Stimulated activated naive B cell treated with anti-CD40 and anti-IgM and Interleukin-4, amounts not matched to agents 10 μg/mL and 1 μg/mL and 100 μg/mL, for 72 hours (primary cell): Measurements from ENCODE around the gene SRRM3.
A peak's percentile ranks its signal among the peaks of the same experiment; 100 is the strongest.
"Not testable (repeated sequence)": the region's sequence is repeated elsewhere in the genome, so short reads cannot be mapped to it uniquely, and the experiment has no call there.

Source experiments
- ATAC-seq, 2 donors: fragments of 150-1000 bp; cut with Tn5 transposase; replicated peaks; 2 replicates each; pipeline ENCODE4 v1.10.0; 2021; ENCODE audit warnings: moderate library complexity in 1 of 2
- DNase-seq: peaks from one replicate; pipeline ENCODE4 v3.0.0; 2021
- H3K27ac Mint-ChIP-seq: one replicate; pipeline ENCODE4 v1.8.0; 2022; ENCODE audit warnings: mild to moderate bottlenecking, mixed read lengths
- H3K27me3 Mint-ChIP-seq, 2 donors: one replicate each; pipeline ENCODE4 v1.8.0; 2022; ENCODE audit warnings: mixed read lengths in 2 of 2
- H3K36me3 Mint-ChIP-seq, 2 donors: one replicate each; pipeline ENCODE4 v1.8.0; 2022; ENCODE audit warnings: mixed read lengths in 2 of 2, mild to moderate bottlenecking in 1 of 2
- H3K4me1 Mint-ChIP-seq, 2 donors: one replicate each; pipeline ENCODE4 v1.8.0; 2022; ENCODE audit warnings: mixed read lengths in 2 of 2, mild to moderate bottlenecking in 1 of 2
- H3K4me3 Mint-ChIP-seq, 2 donors: one replicate each; pipeline ENCODE4 v1.8.0; 2022; ENCODE audit warnings: mild to moderate bottlenecking in 2 of 2, mixed read lengths in 2 of 2, moderate library complexity in 1 of 2
- H3K9me3 Mint-ChIP-seq, 2 donors: one replicate each; pipeline ENCODE4 v1.8.0; 2022; ENCODE audit warnings: mixed read lengths in 2 of 2, mild to moderate bottlenecking in 1 of 2

SRRM3 gene

GRCh38 chr7:76308874-76309273 lies 107.2 kb downstream of the SRRM3 start:
- not testable (repeated sequence) for H3K4me3 Mint-ChIP-seq, H3K36me3 Mint-ChIP-seq, H3K4me1 Mint-ChIP-seq, ATAC-seq, DNase-seq, H3K9me3 Mint-ChIP-seq, H3K27ac Mint-ChIP-seq, H3K27me3 Mint-ChIP-seq

- not testable (repeated sequence) for H3K4me3 Mint-ChIP-seq, H3K27ac Mint-ChIP-seq, H3K27me3 Mint-ChIP-seq, ATAC-seq, DNase-seq, H3K4me1 Mint-ChIP-seq, H3K36me3 Mint-ChIP-seq, H3K9me3 Mint-ChIP-seq
Measured at GRCh38 chr7:76309341-76310101, 107.8 kb downstream of the SRRM3 start.

GRCh38 chr7:76310102-76310957 lies 108.6 kb downstream of the SRRM3 start:
- no peak overlapping the region for H3K27ac Mint-ChIP-seq
- H3K36me3 Mint-ChIP-seq, result no peaks in the 10 kb centered on the region
- DNase-seq (no peak), ATAC-seq (no peak)
- peaks cover 6 to 10% of the 10 kb centered on the region in 2 donors for H3K4me1 Mint-ChIP-seq
- no peaks in the 10 kb centered on the region for H3K9me3 Mint-ChIP-seq
- H3K4me3 Mint-ChIP-seq, result no peak overlapping the region
- no peaks in the 10 kb centered on the region for H3K27me3 Mint-ChIP-seq

- not testable (repeated sequence) for DNase-seq, H3K4me3 Mint-ChIP-seq, H3K27ac Mint-ChIP-seq, H3K9me3 Mint-ChIP-seq, H3K27me3 Mint-ChIP-seq, H3K36me3 Mint-ChIP-seq, ATAC-seq
- peaks cover 6 to 12% of the 10 kb centered on the region in 2 donors for H3K4me1 Mint-ChIP-seq
Measured at GRCh38 chr7:76311838-76312237, 110.1 kb downstream of the SRRM3 start.

- H3K4me3 Mint-ChIP-seq, result peak overlapping the region; percentile 18 to 67
- ATAC-seq, result peak; percentile 49 to 56
- peaks cover 21 to 33% of the 10 kb centered on the region in 2 donors for H3K4me1 Mint-ChIP-seq
- no peaks in the 10 kb centered on the region for H3K9me3 Mint-ChIP-seq
- peaks cover 0 to 2% of the 10 kb centered on the region in 2 donors for H3K36me3 Mint-ChIP-seq
- H3K27me3 Mint-ChIP-seq, result no peaks in the 10 kb centered on the region
- DNase-seq, result peak; percentile 88
- H3K27ac Mint-ChIP-seq, result peak overlapping the region; percentile 87
Measured at GRCh38 chr7:76314042-76314721, 112.5 kb downstream of the SRRM3 start.

- not testable (repeated sequence) for ATAC-seq, DNase-seq, H3K4me3 Mint-ChIP-seq, H3K9me3 Mint-ChIP-seq, H3K36me3 Mint-ChIP-seq, H3K27me3 Mint-ChIP-seq, H3K27ac Mint-ChIP-seq
- H3K4me1 Mint-ChIP-seq, result peaks cover 21 to 36% of the 10 kb centered on the region in 2 donors
Measured at GRCh38 chr7:76314740-76315139, 113.0 kb downstream of the SRRM3 start.

GRCh38 chr7:76315364-76315763 lies 113.7 kb downstream of the SRRM3 start:
- H3K36me3 Mint-ChIP-seq, result peaks cover 2 to 3% of the 10 kb centered on the region in 2 donors
- no peak overlapping the region for H3K27ac Mint-ChIP-seq
- H3K4me1 Mint-ChIP-seq, result peaks cover 23 to 42% of the 10 kb centered on the region in 2 donors
- ATAC-seq, result no peak
- no peak for DNase-seq
- no peaks in the 10 kb centered on the region for H3K9me3 Mint-ChIP-seq
- no peaks in the 10 kb centered on the region for H3K27me3 Mint-ChIP-seq
- no peak overlapping the region for H3K4me3 Mint-ChIP-seq

- Mint-ChIP-seq H3K4me1 (peaks cover 23 to 44% of the 10 kb centered on the region in 2 donors), H3K36me3 (peaks cover 7 to 14% of the 10 kb centered on the region in 2 donors), H3K9me3 (no peaks in the 10 kb centered on the region), H3K27me3 (no peaks in the 10 kb centered on the region), H3K4me3 (peak overlapping the region; percentile 93 to 94), H3K27ac (peak overlapping the region; percentile 98)
- no peak for DNase-seq
- ATAC-seq, result no peak
Measured at GRCh38 chr7:76316984-76317781, 115.5 kb downstream of the SRRM3 start.

- peak; percentile 94 for DNase-seq
- Mint-ChIP-seq H3K9me3 (no peaks in the 10 kb centered on the region), H3K36me3 (peaks cover 7 to 18% of the 10 kb centered on the region in 2 donors), H3K27me3 (no peaks in the 10 kb centered on the region), H3K4me1 (peaks cover 23 to 44% of the 10 kb centered on the region in 2 donors), H3K4me3 (peak overlapping the region; percentile 93 to 94), H3K27ac (peak overlapping the region; percentile 98)
- peak; percentile 91 to 95 for ATAC-seq
Measured at GRCh38 chr7:76317782-76318487, 116.2 kb downstream of the SRRM3 start.

- peak overlapping the region; percentile 98 for H3K27ac Mint-ChIP-seq
- ATAC-seq, result peak; percentile 70
- H3K4me1 Mint-ChIP-seq, result peaks cover 23 to 44% of the 10 kb centered on the region in 2 donors
- H3K36me3 Mint-ChIP-seq, result peaks cover 7 to 20% of the 10 kb centered on the region in 2 donors
- H3K27me3 Mint-ChIP-seq, result no peaks in the 10 kb centered on the region
- H3K9me3 Mint-ChIP-seq, result no peaks in the 10 kb centered on the region
- H3K4me3 Mint-ChIP-seq, result peak overlapping the region; percentile 93 to 94
- peak; percentile 77 for DNase-seq
Measured at GRCh38 chr7:76318488-76319353, 117.0 kb downstream of the SRRM3 start.

GRCh38 chr7:76325092-76325491 lies 123.4 kb downstream of the SRRM3 start:
- no peak overlapping the region for H3K27ac Mint-ChIP-seq
- ATAC-seq (no peak), DNase-seq (no peak)
- H3K4me3 Mint-ChIP-seq, result no peak overlapping the region
- H3K36me3 Mint-ChIP-seq, result peaks cover 33 to 58% of the 10 kb centered on the region in 2 donors
- peaks cover 14 to 25% of the 10 kb centered on the region in 2 donors for H3K4me1 Mint-ChIP-seq
- H3K27me3 Mint-ChIP-seq, result no peaks in the 10 kb centered on the region
- no peaks in the 10 kb centered on the region for H3K9me3 Mint-ChIP-seq

- H3K27ac Mint-ChIP-seq, result no peak overlapping the region
- DNase-seq (no peak), ATAC-seq (no peak)
- H3K36me3 Mint-ChIP-seq, result peaks cover 34 to 54% of the 10 kb centered on the region in 2 donors
- no peaks in the 10 kb centered on the region for H3K9me3 Mint-ChIP-seq
- H3K27me3 Mint-ChIP-seq, result no peaks in the 10 kb centered on the region
- no peak overlapping the region for H3K4me3 Mint-ChIP-seq
- peaks cover 16 to 25% of the 10 kb centered on the region in 2 donors for H3K4me1 Mint-ChIP-seq
Measured at GRCh38 chr7:76325811-76326210, 124.1 kb downstream of the SRRM3 start.
